IPS-11a (cell line): ENCODE measurements around the gene CD82.

Source experiments
- H3K4me3 ChIP-seq: one replicate; pipeline ENCODE4 v1.5.1; 2013; ENCODE audit warnings: low read depth, low read length, control low read depth

CD82 gene

GRCh38 chr11:44597358-44598012 lies 32.0 kb downstream of the CD82 start:
- no peak overlapping the region for H3K4me3 ChIP-seq

- no peak overlapping the region for H3K4me3 ChIP-seq
Observed at GRCh38 chr11:44598831-44599230, 33.4 kb downstream of the CD82 start.

- no peak overlapping the region for H3K4me3 ChIP-seq
Observed at GRCh38 chr11:44600261-44600660, 34.8 kb downstream of the CD82 start.

GRCh38 chr11:44600839-44601383 lies 35.4 kb downstream of the CD82 start:
- no peak overlapping the region for H3K4me3 ChIP-seq

- no peak overlapping the region for H3K4me3 ChIP-seq
Observed at GRCh38 chr11:44601471-44602370, 36.3 kb downstream of the CD82 start.

- H3K4me3 ChIP-seq, result no peak overlapping the region
Observed at GRCh38 chr11:44602891-44603310, 37.4 kb downstream of the CD82 start.

GRCh38 chr11:44604171-44604581 lies 38.7 kb downstream of the CD82 start:
- no peak overlapping the region for H3K4me3 ChIP-seq

- H3K4me3 ChIP-seq, result no peak overlapping the region
Observed at GRCh38 chr11:44605068-44605708, 39.7 kb downstream of the CD82 start.

- no peak overlapping the region for H3K4me3 ChIP-seq
Observed at GRCh38 chr11:44605965-44606364, 40.5 kb downstream of the CD82 start.

GRCh38 chr11:44606472-44606871 lies 41.0 kb downstream of the CD82 start:
- H3K4me3 ChIP-seq, result no peak overlapping the region

GRCh38 chr11:44607319-44607962 lies 42.0 kb downstream of the CD82 start:
- no peak overlapping the region for H3K4me3 ChIP-seq

GRCh38 chr11:44607987-44608386 lies 42.5 kb downstream of the CD82 start:
- H3K4me3 ChIP-seq, result no peak overlapping the region

GRCh38 chr11:44608651-44608990 lies 43.2 kb downstream of the CD82 start:
- H3K4me3 ChIP-seq, result no peak overlapping the region

- no peak overlapping the region for H3K4me3 ChIP-seq
Observed at GRCh38 chr11:44608991-44609782, 43.7 kb downstream of the CD82 start.

GRCh38 chr11:44609783-44610155 lies 44.3 kb downstream of the CD82 start:
- H3K4me3 ChIP-seq, result no peak overlapping the region

- no peak overlapping the region for H3K4me3 ChIP-seq
Observed at GRCh38 chr11:44610186-44610955, 44.9 kb downstream of the CD82 start.

- H3K4me3 ChIP-seq, result no peak overlapping the region
Observed at GRCh38 chr11:44611088-44611487, 45.6 kb downstream of the CD82 start.

GRCh38 chr11:44611687-44612434 lies 46.4 kb downstream of the CD82 start:
- H3K4me3 ChIP-seq, result no peak overlapping the region

- no peak overlapping the region for H3K4me3 ChIP-seq
Observed at GRCh38 chr11:44613153-44613552, 47.7 kb downstream of the CD82 start.
